GM19351 (cell line): ENCODE results near the gene KLF6.

Experiments
- ATAC-seq: cut with Tn5 transposase; IDR thresholded peaks from one replicate; pipeline ENCODE4 v1.9.1; 2021; ENCODE audit warnings: mild to moderate bottlenecking, moderate library complexity; ENCODE audit not compliant: unreplicated experiment

Gene KLF6

DNA sequence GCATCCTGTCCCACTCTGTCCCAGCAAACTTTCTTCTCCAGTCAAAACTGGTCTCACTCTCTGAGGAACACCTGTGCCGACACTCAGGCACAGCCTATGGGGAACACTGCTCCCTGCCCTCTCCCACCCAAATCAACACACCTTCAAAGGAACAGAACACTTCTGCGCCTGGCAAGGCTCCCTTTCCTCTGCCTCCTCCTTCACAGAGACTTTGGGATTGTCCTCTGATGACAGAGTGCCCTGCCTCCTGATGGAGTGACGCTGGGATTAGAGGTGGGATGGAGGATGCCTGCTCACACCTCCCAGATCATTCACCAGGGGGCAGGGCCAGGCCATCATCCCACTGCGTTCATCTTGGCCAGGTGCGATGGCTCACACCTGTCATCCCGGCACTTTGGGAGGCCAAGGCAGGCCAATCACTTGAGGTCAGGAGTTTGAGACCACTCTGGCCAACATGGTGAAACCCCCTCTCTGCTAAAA lies 26.5 kb downstream of the KLF6 start:
- no peak for ATAC-seq

- ATAC-seq: peak; percentile 74
These were observed 27.1 kb downstream of the KLF6 start for GRCh38 chr10:3757638-3758490.

GRCh38 chr10:3757250-3757637 lies 27.8 kb downstream of the KLF6 start:
- no peak for ATAC-seq

GRCh38 chr10:3756360-3756740 lies 28.7 kb downstream of the KLF6 start:
- ATAC-seq: no peak

- ATAC-seq: no peak
These were observed 29.3 kb downstream of the KLF6 start for GRCh38 chr10:3755440-3756359.

GRCh38 chr10:3754727-3755439 lies 30.1 kb downstream of the KLF6 start:
- no peak for ATAC-seq

GRCh38 chr10:3750854-3751253 lies 34.2 kb downstream of the KLF6 start:
- ATAC-seq: no peak

- ATAC-seq: no peak
These were observed 34.8 kb downstream of the KLF6 start for GRCh38 chr10:3750006-3750816.

GRCh38 chr10:3749600-3749999 lies 35.4 kb downstream of the KLF6 start:
- ATAC-seq: no peak

DNA sequence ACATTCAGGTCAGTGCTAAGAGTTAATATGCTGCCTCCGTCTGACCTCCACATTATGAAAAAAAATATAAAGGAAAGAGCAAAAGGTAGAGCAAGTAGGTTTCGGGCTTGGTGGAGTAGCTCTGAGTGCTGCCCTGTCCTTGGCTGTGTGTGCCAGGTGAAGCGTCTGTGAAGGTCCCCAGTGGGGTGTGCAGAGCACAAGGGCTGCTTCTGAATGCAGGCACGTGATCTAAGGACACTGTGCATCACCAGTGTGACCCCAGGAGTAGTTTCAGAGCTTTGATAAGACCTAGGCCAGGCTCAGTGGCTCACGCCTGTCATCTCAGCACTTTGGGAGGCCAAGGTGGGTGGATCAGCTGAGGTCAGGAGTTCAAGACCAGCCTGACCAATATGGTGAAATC lies 36.0 kb downstream of the KLF6 start:
- no peak for ATAC-seq

DNA sequence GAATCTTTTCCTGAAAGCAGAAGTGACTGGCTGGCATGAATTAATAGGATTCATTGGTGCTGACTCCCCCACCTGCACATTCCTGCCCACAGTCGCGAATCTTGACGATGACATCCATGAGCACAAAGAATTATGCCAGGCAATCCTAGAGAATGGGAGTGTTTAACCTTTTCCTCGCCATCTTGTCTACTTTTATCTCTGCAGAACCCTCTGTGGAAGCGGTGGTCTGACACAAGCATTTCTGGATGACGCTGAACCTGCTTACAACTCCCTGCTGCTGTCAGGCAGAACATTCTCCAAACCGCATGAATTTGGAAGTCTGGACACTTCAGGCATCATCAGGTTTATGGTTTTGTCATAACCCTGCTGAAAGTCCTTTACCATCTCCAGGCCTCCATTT lies 36.5 kb downstream of the KLF6 start:
- no peak for ATAC-seq

DNA sequence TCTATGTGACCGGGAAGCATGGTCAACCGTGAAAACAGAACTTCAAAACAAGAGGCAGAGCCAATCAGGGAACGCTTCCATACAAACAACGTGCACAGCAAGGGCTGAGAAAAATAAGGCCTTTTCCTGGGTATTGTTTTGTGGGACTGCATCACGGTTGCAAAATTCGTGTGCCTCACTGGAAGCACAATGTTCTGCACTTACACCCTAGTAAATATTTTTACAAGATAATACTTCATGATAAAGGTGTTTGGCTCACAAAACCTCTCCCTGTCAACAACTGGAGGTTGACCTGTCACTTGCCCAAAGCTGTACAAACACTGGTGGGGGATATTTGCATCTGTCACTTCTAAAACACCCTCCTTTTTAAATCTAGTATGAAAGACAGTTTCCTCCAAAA lies 37.0 kb downstream of the KLF6 start:
- ATAC-seq: no peak

DNA sequence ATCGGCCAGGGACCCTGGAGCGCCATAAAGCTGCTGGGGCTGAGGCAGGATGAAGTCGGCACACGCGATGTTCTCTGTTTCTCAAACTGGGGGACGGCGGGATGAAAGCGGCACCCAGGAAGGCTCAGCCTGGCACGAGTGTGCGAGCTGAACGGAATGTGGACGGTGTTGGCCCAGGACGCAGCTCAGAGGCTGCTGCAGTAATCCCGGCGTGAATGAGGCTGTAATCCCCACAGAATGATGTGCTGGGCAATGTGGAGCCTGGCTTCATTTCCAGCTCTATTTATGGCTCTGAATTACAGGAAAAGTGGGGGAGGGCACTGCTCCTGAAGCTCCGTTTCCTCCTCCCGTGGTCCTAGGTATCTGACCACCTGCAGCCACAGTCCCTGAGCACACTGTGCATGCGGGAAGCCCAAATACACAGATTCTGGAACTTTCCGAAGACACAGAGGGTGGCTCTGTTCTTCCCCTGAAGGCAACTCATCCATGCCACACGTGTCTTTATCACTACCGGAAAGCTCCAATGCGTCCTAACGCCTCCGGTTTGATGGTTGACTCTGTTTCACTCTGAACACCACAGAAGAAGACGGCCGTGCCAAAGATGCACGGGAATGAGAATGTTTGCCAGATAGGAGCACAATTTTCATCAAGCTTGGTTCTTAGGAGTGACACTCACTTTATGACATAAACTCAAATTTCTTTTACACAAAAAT lies 37.6 kb downstream of the KLF6 start:
- no peak for ATAC-seq

- no peak for ATAC-seq
These were observed 38.4 kb downstream of the KLF6 start for GRCh38 chr10:3746634-3747033.

GRCh38 chr10:3745521-3745920 lies 39.5 kb downstream of the KLF6 start:
- no peak for ATAC-seq

GRCh38 chr10:3741688-3742461 lies 43.1 kb downstream of the KLF6 start:
- ATAC-seq: peak; percentile 47

DNA sequence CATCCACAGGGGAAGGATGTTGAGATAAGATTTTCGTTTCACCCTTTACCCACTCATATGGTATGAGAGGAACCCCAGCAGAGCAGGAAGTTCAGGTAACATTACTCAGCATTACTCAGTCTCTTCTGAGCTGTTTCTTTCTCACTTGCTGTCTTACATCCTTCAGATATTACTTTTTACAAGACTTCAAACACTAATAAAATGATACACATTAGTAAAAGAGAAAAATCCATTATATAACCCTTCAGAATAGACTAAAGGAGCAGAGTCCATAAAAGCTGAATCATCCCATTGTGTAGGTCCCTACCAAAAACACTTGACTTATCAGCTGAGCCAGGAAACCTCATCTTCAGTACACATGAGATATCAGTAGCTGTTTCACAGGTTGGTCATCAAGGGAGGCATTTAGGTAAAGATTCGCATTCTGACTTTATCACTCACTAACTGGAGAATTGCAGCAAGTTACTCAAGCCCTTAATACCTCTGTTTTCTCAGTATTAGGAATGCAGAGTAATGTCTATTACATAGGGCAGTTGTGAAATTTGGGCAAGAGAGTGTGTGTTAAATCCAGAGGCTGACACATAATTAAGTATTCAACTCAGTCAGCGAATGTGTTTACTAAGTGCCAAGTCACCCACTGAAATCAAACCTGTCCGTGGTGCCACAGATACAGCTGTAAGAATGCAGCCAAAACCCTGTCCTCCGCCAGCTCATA lies 44.7 kb downstream of the KLF6 start:
- ATAC-seq: peak; percentile 62

- ATAC-seq: no peak
These were observed 46.1 kb downstream of the KLF6 start for GRCh38 chr10:3738855-3739350.
